IMR-90 (cell line): ENCODE data around the gene M6PR. TPM values are rescaled to one million over a fixed set of nuclear protein-coding genes. Genes with fewer than 3 reads are reported as not detected.

Source experiments
- ATAC-seq: fragments of 200-7000 bp; cut with Tn5 transposase; 2 replicates; pipeline ENCODE4 v1.9.1; 2020; ENCODE audit warnings: low read depth, mild to moderate bottlenecking, moderate library complexity
- BruUV-seq: library from RNA; stranded (reverse); fragments of 400-500 nt; replicated peaks from 2 replicates; lab custom pipeline; 2021; lab: Mats Ljungman, UMichigan
- CTCF ChIA-PET: fragments of 300-600 bp; formaldehyde crosslinking; extraction: SDS; loops from one replicate; lab custom pipeline; 2021; ENCODE audit warnings: antibody characterized with exemption; lab: Yijun Ruan, JAX
- POLR2A ChIA-PET: fragments of 300-600 bp; sonication (Branson Sonifier 250); formaldehyde crosslinking; loops from one replicate; lab custom pipeline; 2022; ENCODE audit warnings: antibody characterized with exemption; ENCODE audit not compliant: unreplicated experiment; lab: Charles Lee
- DNase-seq: peaks from one replicate; pipeline ENCODE4 v3.0.0; 2013
- H2AFZ ChIP-seq: replicated peaks from 2 replicates; pipeline ENCODE3; 2013; ENCODE audit warnings: low read length, mild to moderate bottlenecking; ENCODE audit not compliant: poor library complexity
- H2AK5ac ChIP-seq: 2 replicates; pipeline ENCODE4 v1.6.1; 2013; ENCODE audit warnings: low read depth, low read length, inconsistent platforms
- H2AK9ac ChIP-seq: replicated peaks from 2 replicates; pipeline ENCODE3; 2013; ENCODE audit warnings: mild to moderate bottlenecking, low read depth, low read length, moderate library complexity; ENCODE audit not compliant: poor library complexity
- H2BK120ac ChIP-seq: 2 replicates; pipeline ENCODE4 v1.6.1; 2013; ENCODE audit warnings: low read depth, low read length, inconsistent platforms
- H2BK15ac ChIP-seq: 3 replicates; pipeline ENCODE4 v1.6.1; 2013; ENCODE audit warnings: low read depth, low read length, inconsistent platforms
- H2BK20ac ChIP-seq: 2 replicates; pipeline ENCODE4 v1.6.1; 2013; ENCODE audit warnings: low read depth, mild to moderate bottlenecking, inconsistent platforms, low read length, moderate library complexity
- H2BK5ac ChIP-seq: 2 replicates; pipeline ENCODE4 v1.6.1; 2013; ENCODE audit warnings: mild to moderate bottlenecking, low read depth, low read length, inconsistent platforms; ENCODE audit not compliant: poor library complexity, severe bottlenecking
- H3K14ac ChIP-seq: replicated peaks from 2 replicates; pipeline ENCODE4 v1.6.1; 2013; ENCODE audit warnings: low read depth, low read length, inconsistent platforms
- H3K18ac ChIP-seq: 2 replicates; pipeline ENCODE4 v1.6.1; 2013; ENCODE audit warnings: low read depth, low read length, control low read depth
- H3K23ac ChIP-seq: 2 replicates; pipeline ENCODE4 v1.6.1; 2013; ENCODE audit warnings: low read depth, low read length, inconsistent platforms
- H3K27ac ChIP-seq: 2 replicates; pipeline ENCODE4 v1.5.1; 2013; ENCODE audit warnings: mild to moderate bottlenecking, control low read depth, low read length; ENCODE audit not compliant: insufficient read depth
- H3K27me3 ChIP-seq: 2 replicates; pipeline ENCODE4 v1.6.1; 2013; ENCODE audit warnings: low read length; ENCODE audit not compliant: control insufficient read depth, insufficient read depth
- H3K36me3 ChIP-seq: 2 replicates; pipeline ENCODE4 v1.6.1; 2013; ENCODE audit warnings: low read length, mixed read lengths; ENCODE audit not compliant: control insufficient read depth, insufficient read depth
- H3K4ac ChIP-seq: 2 replicates; pipeline ENCODE4 v1.6.1; 2013; ENCODE audit warnings: low read depth, low read length, inconsistent platforms
- H3K4me1 ChIP-seq: 2 replicates; pipeline ENCODE4 v1.6.1; 2013; ENCODE audit warnings: low read length, mixed read lengths; ENCODE audit not compliant: control insufficient read depth, insufficient read depth
- H3K4me2 ChIP-seq: 2 replicates; pipeline ENCODE4 v1.6.1; 2013; ENCODE audit warnings: low read depth, mild to moderate bottlenecking, control low read depth, low read length, moderate library complexity
- H3K4me3 ChIP-seq: 2 replicates; pipeline ENCODE4 v1.5.1; 2013; ENCODE audit warnings: low read depth, mild to moderate bottlenecking, control low read depth, low read length, moderate library complexity; ENCODE audit not compliant: insufficient read depth
- H3K56ac ChIP-seq: 2 replicates; pipeline ENCODE4 v1.6.1; 2013; ENCODE audit warnings: low read length, inconsistent platforms; ENCODE audit not compliant: insufficient read depth; ENCODE audit errors: extremely low read depth
- H3K79me1 ChIP-seq, 2 experiments: 2 replicates each; pipeline ENCODE4 v1.6.1; 2013; ENCODE audit warnings: low read length in 2 of 2, inconsistent platforms in 1 of 2, low read depth in 1 of 2
- H3K9ac ChIP-seq: 2 replicates; pipeline ENCODE4 v1.6.1; 2013; ENCODE audit warnings: low read depth, low read length, control low read depth
- H3K9me1 ChIP-seq: 2 replicates; pipeline ENCODE4 v1.6.1; 2013; ENCODE audit warnings: low read length, inconsistent platforms; ENCODE audit not compliant: insufficient read depth
- H3K9me3 ChIP-seq: 2 replicates; pipeline ENCODE4 v1.6.1; 2013; ENCODE audit warnings: low read length; ENCODE audit not compliant: control insufficient read depth, insufficient read depth
- H4K20me1 ChIP-seq: 2 replicates; pipeline ENCODE4 v1.6.1; 2013; ENCODE audit warnings: low read length, inconsistent platforms; ENCODE audit not compliant: insufficient read depth
- H4K5ac ChIP-seq: 2 replicates; pipeline ENCODE4 v1.6.1; 2013; ENCODE audit warnings: mild to moderate bottlenecking, low read depth, low read length, control low read depth
- H4K8ac ChIP-seq, 2 experiments: 2 replicates each; pipeline ENCODE4 v1.6.1; 2013; ENCODE audit warnings: low read depth in 2 of 2, low read length in 2 of 2, control low read depth in 1 of 2, inconsistent platforms in 1 of 2
- H4K91ac ChIP-seq: 2 replicates; pipeline ENCODE4 v1.6.1; 2013; ENCODE audit warnings: low read depth, low read length, inconsistent platforms; ENCODE audit not compliant: insufficient read depth
- BHLHE40 ChIP-seq: fragments of 150-350 bp; IDR thresholded peaks from 2 replicates; pipeline ENCODE4 v1.6.1; 2016; ENCODE audit warnings: mild to moderate bottlenecking, low read depth, low read length
- CEBPB ChIP-seq: IDR thresholded peaks from 2 replicates; pipeline ENCODE4 v1.6.1; 2012; ENCODE audit warnings: low read depth, low read length, improper control_type of control experiment
- CHD1 ChIP-seq: IDR thresholded peaks from 2 replicates; pipeline ENCODE4 v1.6.1; 2012; ENCODE audit warnings: low read depth, low read length, improper control_type of control experiment
- NFE2L2 ChIP-seq: fragments of 150-350 bp; IDR thresholded peaks from 2 replicates; pipeline ENCODE4 v1.6.1; 2016; ENCODE audit warnings: low read depth, mild to moderate bottlenecking, low read length
- RCOR1 ChIP-seq: IDR thresholded peaks from 2 replicates; pipeline ENCODE4 v1.6.1; 2012; ENCODE audit warnings: mild to moderate bottlenecking, low read length, improper control_type of control experiment; ENCODE audit not compliant: insufficient replicate concordance
- SMC3 ChIP-seq: fragments of 150-350 bp; IDR thresholded peaks from 2 replicates; pipeline ENCODE4 v1.6.1; 2016; ENCODE audit warnings: low read depth, mild to moderate bottlenecking, antibody characterized with exemption, low read length, moderate library complexity
- WGBS, 2 experiments: methylation state at CpG; one replicate each; pipeline versions ENCODE4 v1.1.5 to v1.1.7; 2013; ENCODE audit warnings: missing lambda C conversion rate in 2 of 2; ENCODE audit not compliant: insufficient read length in 1 of 2; ENCODE audit errors: extremely low coverage in 2 of 2; 5-methylcytosine and 5-hydroxymethylcytosine counted together
- dilution Hi-C: fragments of 300-500 bp; cut with HindIII; formaldehyde crosslinking; loops from one replicate; pipeline ENCODE4 v1.14.3; 2018; ENCODE audit warnings: low sequenced_read_pairs; ENCODE audit not compliant: unreplicated experiment
- in situ Hi-C: fragments of 300-500 bp; cut with MboI; formaldehyde crosslinking; loops from 3 replicates; pipeline ENCODE4 v1.14.3; 2019; ENCODE audit warnings: low sequenced_read_pairs, inconsistent platforms, mixed read lengths
- intact Hi-C: fragments of 100-400 bp; cut with micrococcal nuclease; formaldehyde crosslinking; loops from 2 replicates; pipeline ENCODE4 v1.10.0; 2022
- polyA plus RNA-seq, 3 experiments: library from polyadenylated mRNA; depleted of rRNA; stranded (reverse); fragments of >200 nt; gene quantifications; 2 replicates each; pipeline ENCODE4 v1.2.3, GENCODE V29; 2012; ENCODE audit warnings: low replicate concordance in 1 of 3
- total RNA-seq: library from RNA; depleted of rRNA; stranded (reverse); fragments of >200 nt; gene quantifications from 2 replicates; pipeline ENCODE4 v1.2.3, GENCODE V29; 2012

Gene M6PR
- total and polyA plus RNA-seq, 2 of the 4 experiments (the other 2 are of a cell fraction) = 86.6 to 140 TPM

GRCh38 chr12:8941691-8942478 lies 7.6 kb downstream of the M6PR start:
- WGBS, 2 experiments = no CpG with 5 or more reads among the region's 5 CpGs
- Histone ChIP-seq H2AK9ac (no peak overlapping the region), H2BK20ac (no peak overlapping the region), H2BK120ac (no peak overlapping the region), H3K4me3 (no peak overlapping the region), H3K36me3 (peaks cover 33% of the 10 kb centered on the region), H3K9ac (no peak overlapping the region), H2BK15ac (no peak overlapping the region), H3K9me1 (no peaks in the 10 kb centered on the region; the same call in 1 of the 2 replicates), H2BK5ac (no peak overlapping the region), H3K18ac (no peak overlapping the region), H3K4ac (no peak overlapping the region), H3K79me1 (peaks cover 8 to 13% of the 10 kb centered on the region in 2 experiments), H3K14ac (no peak overlapping the region), H3K23ac (no peak overlapping the region), H4K8ac (no peak overlapping the region), H4K91ac (no peak overlapping the region), H3K27me3 (no peaks in the 10 kb centered on the region), H4K5ac (no peak overlapping the region), H2AFZ (no peak overlapping the region), H3K4me2 (no peak overlapping the region), H4K20me1 (0 out of 2 replicates have a peak, but pooled peaks cover 3% of the 10 kb centered on the region), H3K56ac (no peak overlapping the region), H3K9me3 (no peaks in the 10 kb centered on the region), H3K4me1 (no peaks in the 10 kb centered on the region), H3K27ac (no peak overlapping the region), H2AK5ac (no peak overlapping the region)
- ATAC-seq = no peak
- POLR2A ChIA-PET = no interaction called here
- CTCF ChIA-PET = no interaction called here
- in situ Hi-C loops = no loop called here
- DNase-seq = no peak
- no TSS peak for BruUV-seq
- TF ChIP-seq CEBPB (no peak), RCOR1 (no peak), BHLHE40 (no peak), NFE2L2 (no peak), SMC3 (no peak), CHD1 (no peak)
- dilution Hi-C loops = no loop called here
- intact Hi-C loops = no loop called here
